Mucosa of stomach (tissue), 1 donor: ENCODE data around the gene GP2.
"Not testable (repeated sequence)": the region's sequence is repeated elsewhere in the genome, so short reads cannot be mapped to it uniquely, and the experiment has no call there.

Source experiments
- H3K27me3 ChIP-seq: one replicate; pipeline ENCODE4 v1.7.0; 2013; ENCODE audit warnings: mild to moderate bottlenecking, low read length; ENCODE audit not compliant: control insufficient read depth, insufficient read depth
- H3K36me3 ChIP-seq: one replicate; pipeline ENCODE4 v1.7.0; 2013; ENCODE audit warnings: low read length; ENCODE audit not compliant: control insufficient read depth, insufficient read depth
- H3K4me1 ChIP-seq: one replicate; pipeline ENCODE4 v1.7.0; 2013; ENCODE audit warnings: mild to moderate bottlenecking, low read length; ENCODE audit not compliant: control insufficient read depth, insufficient read depth
- H3K4me3 ChIP-seq: one replicate; pipeline ENCODE4 v1.7.0; 2013; ENCODE audit warnings: low read length
- H3K9ac ChIP-seq: one replicate; pipeline ENCODE4 v1.7.0; 2013; ENCODE audit warnings: mild to moderate bottlenecking, low read length, moderate library complexity
- H3K9me3 ChIP-seq: one replicate; pipeline ENCODE4 v1.7.0; 2013; ENCODE audit warnings: mild to moderate bottlenecking, low read length, moderate library complexity; ENCODE audit not compliant: control insufficient read depth
- donor health status: Pancreatic carcinoma.

The GP2 gene

DNA sequence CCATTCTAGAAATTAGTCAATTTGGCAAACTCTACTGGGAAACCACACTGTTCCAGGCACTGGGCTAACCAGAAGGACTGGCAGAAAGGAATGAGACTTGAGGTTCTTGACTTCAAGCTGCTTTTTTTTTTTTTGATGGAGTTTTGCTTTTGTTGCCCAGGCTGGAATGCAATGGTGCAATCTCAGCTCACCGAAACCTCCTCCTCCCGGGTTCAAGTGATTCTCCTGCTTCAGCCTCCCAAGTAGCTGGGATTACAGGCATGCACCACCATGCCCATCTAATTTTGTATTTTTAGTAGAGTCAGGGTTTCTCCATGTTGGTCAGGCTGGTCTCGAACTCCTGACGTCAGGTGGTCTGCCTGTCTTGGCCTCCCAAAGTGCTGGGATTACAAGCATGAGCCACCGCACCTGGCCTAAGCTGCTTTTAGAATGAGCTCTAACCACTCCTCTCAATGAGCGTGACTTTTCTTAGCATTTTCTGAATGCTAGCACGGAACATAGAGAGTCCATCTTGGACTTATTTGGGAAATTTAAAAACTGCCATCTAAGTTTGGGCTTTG lies 14.7 kb downstream of the GP2 start:
- not testable (repeated sequence) for H3K4me3 ChIP-seq, H3K36me3 ChIP-seq, H3K4me1 ChIP-seq, H3K9ac ChIP-seq, H3K9me3 ChIP-seq, H3K27me3 ChIP-seq

DNA sequence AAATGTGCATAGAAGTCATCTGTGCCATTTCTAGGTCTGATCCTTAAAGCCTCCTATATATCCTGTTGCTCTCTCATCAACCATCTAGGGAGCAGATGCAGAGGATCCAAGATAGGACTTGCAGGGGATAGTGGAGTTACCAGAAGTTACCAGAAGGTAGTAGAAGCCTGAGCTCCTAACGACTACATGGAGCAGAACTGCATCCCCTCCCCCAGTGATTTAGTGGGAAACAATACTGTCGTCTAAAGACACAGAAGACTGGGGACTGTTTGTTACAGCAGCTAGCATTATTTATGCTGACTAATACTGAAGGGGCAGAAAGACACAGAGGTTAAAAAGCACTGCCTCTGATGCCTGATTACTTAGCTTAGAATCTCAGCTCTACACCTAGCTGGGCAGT lies 15.8 kb downstream of the GP2 start:
- Histone ChIP-seq H3K4me3 (no peak overlapping the region), H3K36me3 (no peaks in the 10 kb centered on the region), H3K9ac (no peak overlapping the region), H3K4me1 (no peaks in the 10 kb centered on the region), H3K27me3 (no peaks in the 10 kb centered on the region), H3K9me3 (no peaks in the 10 kb centered on the region)

DNA sequence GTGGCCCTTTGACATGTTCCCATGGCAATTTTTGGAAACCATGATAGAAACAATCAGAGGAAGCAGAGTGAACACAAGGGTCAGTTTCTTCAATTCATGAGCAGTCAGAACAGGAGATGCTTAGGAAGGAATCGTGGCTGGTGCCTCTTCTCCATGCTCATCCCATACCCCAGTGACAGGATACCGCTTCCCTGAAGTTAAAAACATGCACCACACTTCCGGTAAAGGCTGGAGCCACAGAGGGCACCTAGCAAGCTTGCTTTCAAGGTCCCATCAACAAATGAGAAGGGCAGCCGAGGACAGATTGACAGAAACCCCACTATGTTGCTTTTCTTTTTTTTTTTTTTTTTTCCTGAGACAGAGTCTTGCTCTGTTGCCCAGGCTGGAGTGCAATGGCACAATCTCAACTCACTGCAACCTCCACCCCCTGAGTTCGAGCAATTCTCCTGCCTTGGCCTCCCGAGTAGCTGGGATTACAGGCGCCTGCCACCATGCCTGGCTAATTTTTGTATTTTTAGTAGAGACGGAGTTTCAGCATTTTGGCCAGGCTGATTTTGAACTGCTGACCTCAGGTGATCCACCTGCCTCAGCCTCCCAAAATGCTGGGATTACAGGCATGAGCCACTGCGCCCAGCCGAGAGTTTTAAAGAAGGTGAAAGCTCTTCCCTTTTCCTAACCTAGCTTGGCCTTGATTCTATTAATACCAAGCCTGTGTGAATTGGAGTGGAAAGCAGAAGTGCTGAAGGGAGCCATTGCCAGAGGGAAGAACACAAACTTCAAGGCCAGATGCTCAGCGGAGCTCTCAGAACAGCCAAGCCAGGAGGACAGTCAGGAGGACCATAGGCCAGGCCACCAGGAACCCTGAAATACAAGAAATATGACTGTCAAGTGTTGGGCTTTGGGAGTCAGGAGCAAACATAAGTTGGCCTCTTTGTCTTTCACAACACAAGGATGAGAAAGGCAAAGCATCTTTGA lies 16.6 kb downstream of the GP2 start:
- Histone ChIP-seq H3K4me1 (no peaks in the 10 kb centered on the region), H3K9me3 (no peaks in the 10 kb centered on the region), H3K4me3 (no peak overlapping the region), H3K27me3 (no peaks in the 10 kb centered on the region), H3K9ac (no peak overlapping the region), H3K36me3 (no peaks in the 10 kb centered on the region)

DNA sequence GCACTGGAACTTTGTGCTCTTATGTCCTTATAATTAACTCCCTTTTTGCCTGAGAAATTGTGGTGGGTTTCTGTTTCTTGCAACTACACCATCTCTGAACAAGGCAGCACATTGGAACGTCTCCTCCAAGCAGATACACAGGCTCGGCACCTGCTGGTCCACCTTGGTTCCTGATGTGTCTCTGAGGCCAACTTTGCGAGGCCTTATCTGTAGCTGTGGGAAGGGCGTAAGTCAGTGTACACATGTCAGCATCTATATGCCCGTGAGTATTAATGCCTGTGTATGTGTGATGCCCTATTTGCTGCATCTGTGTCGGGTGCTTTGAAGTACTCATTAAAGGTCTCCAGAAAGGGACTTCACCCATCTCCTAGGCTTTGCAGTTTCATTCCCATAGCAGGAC lies 17.5 kb downstream of the GP2 start:
- H3K4me1 ChIP-seq, result no peaks in the 10 kb centered on the region
- no peaks in the 10 kb centered on the region for H3K27me3 ChIP-seq
- no peaks in the 10 kb centered on the region for H3K9me3 ChIP-seq
- H3K9ac ChIP-seq, result no peak overlapping the region
- no peak overlapping the region for H3K4me3 ChIP-seq
- H3K36me3 ChIP-seq, result no peaks in the 10 kb centered on the region

DNA sequence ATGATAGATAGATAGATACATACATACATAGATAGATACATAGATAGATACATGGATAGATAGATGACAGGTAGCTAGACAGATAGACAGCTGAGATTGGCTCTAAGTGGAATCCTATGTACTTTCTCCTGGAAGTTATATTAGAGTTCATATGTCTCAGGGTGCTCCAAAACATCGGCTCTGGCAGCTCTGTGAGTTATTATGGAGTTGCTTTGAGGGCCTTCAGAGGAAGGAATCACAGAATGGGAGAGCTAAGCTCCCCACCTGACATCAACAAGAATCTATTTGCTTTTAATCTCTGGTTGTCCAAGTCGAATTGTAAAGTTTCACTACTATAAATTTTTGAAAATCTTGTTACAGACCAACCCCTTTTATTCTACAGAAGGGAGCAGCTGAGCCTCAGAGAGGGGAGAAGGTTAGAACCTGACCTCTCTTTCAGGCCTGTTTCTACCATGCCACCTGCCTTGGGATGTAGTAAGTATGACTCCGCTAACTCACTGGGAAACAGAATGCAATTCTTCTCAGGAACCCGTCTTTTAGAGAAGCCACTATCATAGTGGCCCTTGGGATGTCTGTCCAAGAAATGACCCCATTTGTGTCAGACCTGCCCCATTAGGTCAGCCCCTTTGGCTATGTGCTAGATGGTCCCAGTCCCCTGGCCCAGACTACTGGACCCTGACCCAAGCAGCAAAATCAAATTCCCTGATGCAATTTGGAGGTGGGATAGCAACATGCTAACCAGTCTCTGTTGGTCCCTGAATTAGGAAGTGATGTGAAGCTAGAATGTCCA lies 18.3 kb downstream of the GP2 start:
- Histone ChIP-seq H3K4me3 (no peak overlapping the region), H3K4me1 (no peaks in the 10 kb centered on the region), H3K9me3 (no peaks in the 10 kb centered on the region), H3K9ac (no peak overlapping the region), H3K36me3 (no peaks in the 10 kb centered on the region), H3K27me3 (no peaks in the 10 kb centered on the region)

- Histone ChIP-seq H3K4me1 (no peaks in the 10 kb centered on the region), H3K36me3 (no peaks in the 10 kb centered on the region), H3K27me3 (no peaks in the 10 kb centered on the region), H3K9me3 (no peaks in the 10 kb centered on the region), H3K4me3 (no peak overlapping the region), H3K9ac (no peak overlapping the region)
Observed at GRCh38 chr16:20308266-20308665, 19.0 kb downstream of the GP2 start.

DNA sequence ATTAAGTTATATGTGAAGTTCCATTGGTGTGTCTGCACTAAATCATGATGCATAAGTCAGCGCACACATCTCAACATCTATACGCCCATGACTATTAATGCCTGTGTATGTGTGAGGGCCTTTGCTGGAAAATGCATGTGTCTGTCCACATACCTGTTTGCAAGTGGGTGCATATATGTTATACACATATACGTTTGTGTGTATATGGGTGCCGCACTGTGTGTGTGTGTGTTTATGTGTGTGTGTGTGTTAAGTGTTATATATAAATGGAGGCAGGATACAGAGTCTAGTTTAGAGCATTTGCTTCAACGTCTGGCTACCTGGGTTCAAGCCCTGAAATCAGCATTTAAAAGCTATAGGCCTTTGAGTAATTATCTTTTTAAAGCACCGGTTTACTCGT lies 19.5 kb downstream of the GP2 start:
- Histone ChIP-seq H3K36me3 (no peaks in the 10 kb centered on the region), H3K9ac (no peak overlapping the region), H3K4me3 (no peak overlapping the region), H3K4me1 (no peaks in the 10 kb centered on the region), H3K27me3 (no peaks in the 10 kb centered on the region), H3K9me3 (no peaks in the 10 kb centered on the region)

GRCh38 chr16:20307240-20307671 lies 20.1 kb downstream of the GP2 start:
- no peaks in the 10 kb centered on the region for H3K4me1 ChIP-seq
- H3K36me3 ChIP-seq, result no peaks in the 10 kb centered on the region
- no peaks in the 10 kb centered on the region for H3K9me3 ChIP-seq
- H3K4me3 ChIP-seq, result no peak overlapping the region
- no peak overlapping the region for H3K9ac ChIP-seq
- no peaks in the 10 kb centered on the region for H3K27me3 ChIP-seq

DNA sequence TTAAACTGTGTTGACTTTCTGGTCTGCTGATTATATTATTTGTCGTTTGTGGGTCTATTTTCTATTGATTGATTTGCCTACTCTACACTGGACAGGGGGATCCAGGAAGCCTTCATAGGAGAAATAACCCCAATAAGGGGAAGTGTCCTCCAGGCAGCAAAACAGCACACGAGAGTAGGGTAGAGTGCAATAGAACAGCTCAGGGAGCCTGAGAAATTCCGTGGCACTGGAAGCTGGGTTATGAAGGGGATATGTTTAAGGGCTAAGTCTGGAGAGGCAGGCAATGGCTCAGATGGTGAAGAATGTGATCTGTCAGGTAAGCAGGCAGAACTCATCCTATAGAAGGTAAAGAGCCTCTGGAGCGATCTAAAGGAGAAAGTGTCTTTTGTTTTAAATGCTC lies 20.9 kb downstream of the GP2 start:
- Histone ChIP-seq H3K9ac (no peak overlapping the region), H3K4me3 (no peak overlapping the region), H3K4me1 (no peaks in the 10 kb centered on the region), H3K36me3 (no peaks in the 10 kb centered on the region), H3K9me3 (no peaks in the 10 kb centered on the region), H3K27me3 (no peaks in the 10 kb centered on the region)

DNA sequence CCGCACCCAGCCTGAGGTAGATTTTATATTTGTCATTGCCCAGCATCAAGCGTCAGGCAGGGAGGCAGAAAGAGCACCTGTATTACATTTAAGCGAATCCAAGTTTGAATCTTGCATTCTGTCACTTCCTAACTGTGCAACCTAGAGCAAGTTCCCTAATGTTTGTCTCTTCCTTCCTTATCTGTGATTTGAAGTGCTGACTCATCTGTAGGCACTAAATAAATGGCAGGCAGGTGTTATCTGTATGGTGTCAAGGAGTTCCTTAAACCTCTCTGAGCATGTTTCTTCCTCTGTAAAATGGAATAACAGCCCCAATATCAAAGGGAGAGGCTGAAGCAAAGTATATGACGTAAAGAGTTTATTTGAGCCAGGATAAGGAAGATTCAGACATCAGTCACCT lies 24.3 kb downstream of the GP2 start:
- Histone ChIP-seq H3K27me3 (peaks cover 6% of the 10 kb centered on the region), H3K9me3 (no peaks in the 10 kb centered on the region), H3K9ac (no peak overlapping the region), H3K4me1 (no peaks in the 10 kb centered on the region), H3K4me3 (no peak overlapping the region), H3K36me3 (no peaks in the 10 kb centered on the region)

GRCh38 chr16:20302389-20302788 lies 24.9 kb downstream of the GP2 start:
- H3K4me3 ChIP-seq, result no peak overlapping the region
- no peaks in the 10 kb centered on the region for H3K9me3 ChIP-seq
- H3K4me1 ChIP-seq, result no peaks in the 10 kb centered on the region
- peaks cover 6% of the 10 kb centered on the region for H3K27me3 ChIP-seq
- no peak overlapping the region for H3K9ac ChIP-seq
- no peaks in the 10 kb centered on the region for H3K36me3 ChIP-seq

DNA sequence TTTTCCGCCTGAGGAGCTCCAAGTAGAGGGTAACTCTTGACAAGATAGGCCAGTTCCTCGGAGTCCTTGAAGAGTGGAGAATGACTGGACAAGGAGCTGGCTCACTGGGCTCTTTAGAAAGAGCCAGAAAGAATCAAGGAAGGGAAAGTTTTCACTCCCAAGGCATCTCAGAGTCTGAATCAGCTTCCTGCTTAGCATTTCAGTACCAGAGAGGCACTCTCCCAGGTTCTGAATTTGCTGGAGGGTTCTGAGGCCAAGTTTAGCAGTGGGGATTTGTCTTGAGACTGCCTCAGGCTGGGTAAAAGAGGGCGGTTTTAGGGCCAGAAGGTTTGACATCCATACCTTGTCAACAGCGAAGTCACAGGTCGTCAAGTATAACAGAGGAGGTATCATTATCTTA lies 25.5 kb downstream of the GP2 start:
- Histone ChIP-seq H3K4me1 (no peaks in the 10 kb centered on the region), H3K27me3 (peaks cover 6% of the 10 kb centered on the region), H3K9me3 (no peaks in the 10 kb centered on the region), H3K4me3 (no peak overlapping the region), H3K36me3 (no peaks in the 10 kb centered on the region), H3K9ac (no peak overlapping the region)
